GM19397 (cell line): ENCODE results near the gene BAG2.

Experiments used
- ATAC-seq: cut with Tn5 transposase; IDR thresholded peaks from one replicate; pipeline ENCODE4 v1.9.1; 2021; ENCODE audit warnings: mild to moderate bottlenecking, moderate library complexity; ENCODE audit not compliant: unreplicated experiment

The BAG2 gene

DNA sequence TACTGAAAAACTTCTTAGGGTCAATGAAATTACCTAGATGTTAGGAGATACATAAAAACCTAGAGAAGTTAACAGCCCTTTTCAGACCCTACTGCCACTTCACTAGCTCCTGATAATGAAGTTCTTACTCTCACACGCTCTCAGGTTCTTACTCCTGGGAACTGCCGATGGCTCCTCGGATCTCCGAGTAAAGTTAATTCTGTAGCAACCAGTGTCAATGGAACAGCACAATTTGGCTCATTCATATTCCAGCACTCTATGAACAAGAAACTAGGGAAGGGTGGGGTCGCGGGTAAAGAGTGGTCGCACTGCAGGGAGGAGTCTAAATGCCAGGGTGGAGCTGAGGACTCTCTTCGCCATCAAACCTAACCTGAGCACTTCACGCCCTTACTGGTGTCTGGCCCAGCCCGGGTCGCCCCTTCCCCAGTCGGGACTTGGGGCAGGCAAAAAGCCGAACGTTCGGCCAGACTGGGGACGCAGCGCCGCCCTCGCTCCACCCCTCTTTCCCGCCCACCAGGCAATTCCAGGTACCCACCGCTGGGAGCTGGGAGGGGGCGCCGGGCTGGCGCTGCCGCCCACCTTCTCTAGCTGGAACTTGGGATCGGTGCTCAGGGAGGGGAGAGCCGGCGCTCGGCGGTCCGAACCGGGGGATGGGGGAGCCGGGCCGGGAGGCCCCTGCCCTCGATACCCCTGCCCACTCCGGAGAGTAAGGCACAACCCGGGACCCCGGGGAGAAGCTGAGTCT is 49.2 kb downstream of the BAG2 start:
- ATAC-seq = peak; percentile 62

DNA sequence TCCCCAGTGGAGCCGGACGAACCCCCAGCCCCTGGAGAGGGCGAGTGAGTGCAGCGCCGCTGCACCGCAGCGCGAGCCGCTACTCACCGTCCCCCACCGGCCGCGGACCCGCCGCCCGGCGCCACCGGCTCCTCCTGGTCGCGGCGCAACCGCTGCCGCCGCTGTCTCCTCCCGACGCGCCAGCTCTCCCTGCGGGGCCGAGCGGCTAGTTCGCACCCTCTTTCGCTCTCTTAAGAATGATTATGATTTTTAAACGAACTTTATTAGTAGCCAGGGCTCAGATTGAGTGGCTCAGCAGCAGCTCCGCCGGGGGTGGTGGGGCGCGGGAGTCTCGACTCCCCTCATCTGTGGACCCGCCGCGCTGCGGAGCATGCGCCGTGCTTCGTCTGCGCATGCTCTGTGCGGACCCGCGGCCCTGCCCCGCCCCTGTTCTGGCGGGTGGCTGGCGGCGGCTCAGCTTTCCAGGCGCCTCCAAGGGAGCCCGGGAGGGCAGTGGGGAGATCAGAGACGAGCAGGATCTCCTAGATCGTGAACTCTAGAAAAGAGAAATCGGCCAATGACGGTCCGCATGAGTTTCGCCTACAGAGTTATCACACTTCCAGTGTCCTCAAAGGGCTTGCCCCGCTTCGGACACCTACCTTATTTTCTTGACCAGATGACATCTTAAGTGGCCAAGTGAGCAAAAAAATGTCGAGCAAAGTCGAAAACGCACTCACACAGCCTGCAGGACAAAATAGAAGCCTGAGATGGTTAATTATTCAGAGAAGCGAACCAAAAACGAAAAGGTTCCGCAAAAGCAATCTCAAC is 50.0 kb downstream of the BAG2 start, which contains the start of gene RAB23:
TSS of gene RAB23 (minus strand) at position 372 of the 807 bp plus-strand sequence. CDS start 11,927 bp downstream, outside the sequence.
- peak; percentile 85 for ATAC-seq

DNA sequence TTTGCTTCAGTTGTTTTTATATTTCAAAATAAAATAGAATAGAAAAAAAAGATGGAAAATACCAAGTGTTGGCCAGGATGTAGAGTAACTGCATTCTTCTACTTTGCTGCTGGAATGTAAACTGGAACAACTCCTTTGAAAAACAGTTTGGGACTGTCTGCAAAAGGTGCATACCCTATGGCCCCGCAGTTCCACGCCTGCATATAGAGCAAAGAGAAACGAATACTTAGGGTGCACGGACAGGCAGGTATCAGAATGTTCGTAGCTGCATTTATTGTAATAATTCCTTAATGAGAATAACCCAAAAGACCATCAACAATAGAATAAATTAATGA is 50.6 kb downstream of the BAG2 start:
- no peak for ATAC-seq

DNA sequence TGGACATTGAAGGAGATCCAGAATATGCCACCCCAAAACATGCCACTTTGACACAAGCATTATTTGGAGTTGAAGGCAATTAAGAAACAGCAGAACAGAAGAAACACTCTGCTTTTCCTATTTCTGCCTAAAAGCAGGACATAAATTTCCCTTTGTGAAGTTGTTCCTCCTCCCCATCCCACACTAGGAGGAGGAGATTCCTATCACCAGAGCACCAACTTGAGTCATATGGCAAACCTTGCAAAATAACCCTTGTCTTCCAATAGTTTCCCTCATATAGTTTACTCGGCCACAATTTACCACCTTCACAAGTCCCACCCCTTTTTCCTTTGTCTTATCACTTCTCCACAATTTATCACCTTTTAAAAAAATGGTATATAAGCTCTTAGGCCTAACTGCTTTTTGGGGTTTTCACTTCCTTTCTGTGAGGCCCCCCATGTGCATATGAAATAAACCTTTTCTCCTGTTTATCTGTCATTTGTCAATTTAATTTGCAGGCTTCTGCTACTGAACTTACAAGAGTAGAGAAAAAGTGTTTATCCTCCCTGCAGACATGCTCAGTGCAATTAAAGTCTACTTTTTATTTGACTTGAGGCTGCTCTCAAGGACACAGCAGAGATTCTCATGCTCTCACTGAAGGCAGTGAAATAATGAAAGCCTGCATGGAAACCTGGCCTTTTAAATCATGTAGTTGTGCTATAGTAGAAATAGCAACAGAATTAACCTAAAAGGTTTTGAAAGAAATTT is 52.8 kb downstream of the BAG2 start:
- ATAC-seq = no peak

DNA sequence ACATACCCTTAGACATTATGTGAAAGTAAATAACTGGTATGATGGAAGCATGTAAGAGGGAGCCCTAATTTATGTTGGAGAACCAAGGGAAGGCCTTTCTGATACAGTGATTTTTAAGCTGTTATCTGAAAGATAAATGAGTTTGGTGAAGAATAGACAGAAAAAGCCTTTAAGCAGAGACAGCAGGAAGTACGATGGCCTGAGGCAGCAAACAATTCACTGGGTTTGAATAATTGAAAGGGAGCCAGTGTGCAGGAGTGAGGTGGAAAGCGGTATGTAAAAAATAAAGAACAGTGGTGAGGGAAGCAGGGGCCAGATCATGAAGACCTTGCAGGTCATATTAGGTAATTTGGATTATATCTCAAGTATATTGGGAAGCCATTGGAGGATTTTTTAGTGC is 54.1 kb downstream of the BAG2 start:
- no peak for ATAC-seq
